MM.1S (cell line): ENCODE data around the gene MINDY4.

Source experiments
- EZH2 ChIP-seq: fragments of 300-600 bp; sonication (generic); optimal IDR thresholded peaks from 2 replicates; pipeline ENCODE3; 2017; ENCODE audit warnings: low read depth, mild to moderate bottlenecking, antibody characterized with exemption, low read length, mixed read lengths
- TF ChIP-seq, protein P1 (sequence below): fragments of 300-600 bp; sonication (generic); IDR thresholded peaks from 2 replicates; pipeline ENCODE4 v1.5.1; 2016; ENCODE audit warnings: antibody characterized with exemption, low read length, mixed read lengths

DNA sequence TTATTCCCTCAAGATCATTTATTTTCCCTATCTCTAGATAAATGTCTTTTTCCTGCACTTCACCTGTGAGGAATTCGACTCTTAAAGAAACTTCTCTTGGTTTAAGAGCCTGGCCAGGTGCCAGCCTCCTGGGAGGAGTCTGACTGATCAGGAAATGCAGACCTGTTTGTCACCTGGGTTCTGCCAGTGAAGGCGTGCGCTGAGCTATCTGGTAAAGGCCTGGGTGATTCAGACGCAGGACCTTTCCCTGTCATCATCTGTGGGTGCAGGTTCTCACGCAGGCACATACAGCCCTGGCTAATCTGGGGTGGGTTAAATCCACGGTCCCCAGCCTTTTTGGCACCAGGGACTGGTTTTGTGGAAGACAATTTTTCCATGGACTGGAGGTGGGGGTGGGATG lies 75.2 kb downstream of the MINDY4 start:
- TF ChIP-seq, protein P1, sequence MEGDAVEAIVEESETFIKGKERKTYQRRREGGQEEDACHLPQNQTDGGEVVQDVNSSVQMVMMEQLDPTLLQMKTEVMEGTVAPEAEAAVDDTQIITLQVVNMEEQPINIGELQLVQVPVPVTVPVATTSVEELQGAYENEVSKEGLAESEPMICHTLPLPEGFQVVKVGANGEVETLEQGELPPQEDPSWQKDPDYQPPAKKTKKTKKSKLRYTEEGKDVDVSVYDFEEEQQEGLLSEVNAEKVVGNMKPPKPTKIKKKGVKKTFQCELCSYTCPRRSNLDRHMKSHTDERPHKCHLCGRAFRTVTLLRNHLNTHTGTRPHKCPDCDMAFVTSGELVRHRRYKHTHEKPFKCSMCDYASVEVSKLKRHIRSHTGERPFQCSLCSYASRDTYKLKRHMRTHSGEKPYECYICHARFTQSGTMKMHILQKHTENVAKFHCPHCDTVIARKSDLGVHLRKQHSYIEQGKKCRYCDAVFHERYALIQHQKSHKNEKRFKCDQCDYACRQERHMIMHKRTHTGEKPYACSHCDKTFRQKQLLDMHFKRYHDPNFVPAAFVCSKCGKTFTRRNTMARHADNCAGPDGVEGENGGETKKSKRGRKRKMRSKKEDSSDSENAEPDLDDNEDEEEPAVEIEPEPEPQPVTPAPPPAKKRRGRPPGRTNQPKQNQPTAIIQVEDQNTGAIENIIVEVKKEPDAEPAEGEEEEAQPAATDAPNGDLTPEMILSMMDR = no peak
- no peak for TF ChIP-seq EZH2
